Uterus (tissue), 2 donors: ENCODE data around the gene PRKCE.

ENCODE experiments used
- CTCF ChIP-seq, 4 experiments: fragments of 200-600 bp in 2 of 4; fragments of 450-650 bp in 2 of 4; sonication (generic) in 2 of 4; IDR thresholded peaks; one replicate each; pipeline ENCODE4 v1.5.1; 2016 to 2019; ENCODE audit warnings: antibody characterized with exemption in 4 of 4, mild to moderate bottlenecking in 2 of 4, moderate library complexity in 1 of 4
- POLR2A ChIP-seq, 2 donors: fragments of 450-650 bp; IDR thresholded peaks; one replicate each; pipeline ENCODE4 v1.6.1; 2016; ENCODE audit warnings: antibody characterized with exemption in 2 of 2, mild to moderate bottlenecking in 1 of 2, moderate library complexity in 1 of 2

GRCh38 chr2:45770811-45771210, 119.3 kb downstream of the PRKCE start:
- TF ChIP-seq CTCF (IDR thresholded peaks at IDR 0.05) (no peak), POLR2A (IDR thresholded peaks at IDR 0.05) (no peak)
